HG02973 (cell line): ENCODE data around the gene CORO2B.

ENCODE experiments used
- ATAC-seq: cut with Tn5 transposase; IDR thresholded peaks from one replicate; pipeline ENCODE4 v1.9.1; 2021; ENCODE audit warnings: moderate library complexity; ENCODE audit not compliant: unreplicated experiment

CORO2B gene

GRCh38 chr15:68626283-68626682 lies 47.5 kb downstream of the CORO2B start:
- ATAC-seq, result no peak

GRCh38 chr15:68626739-68627138 lies 47.9 kb downstream of the CORO2B start:
- ATAC-seq, result no peak

- no peak for ATAC-seq
Observed at GRCh38 chr15:68627476-68627875, 48.7 kb downstream of the CORO2B start.

GRCh38 chr15:68627995-68628394 lies 49.2 kb downstream of the CORO2B start:
- no peak for ATAC-seq

GRCh38 chr15:68629519-68630210 lies 50.9 kb downstream of the CORO2B start:
- ATAC-seq, result no peak

- ATAC-seq, result no peak
Observed at GRCh38 chr15:68630211-68630555, 51.4 kb downstream of the CORO2B start.

GRCh38 chr15:68630836-68631235 lies 52.0 kb downstream of the CORO2B start:
- no peak for ATAC-seq

GRCh38 chr15:68631601-68632051 lies 52.8 kb downstream of the CORO2B start:
- ATAC-seq, result no peak

GRCh38 chr15:68632101-68632500 lies 53.3 kb downstream of the CORO2B start:
- no peak for ATAC-seq

GRCh38 chr15:68633231-68634121 lies 54.7 kb downstream of the CORO2B start:
- no peak for ATAC-seq

GRCh38 chr15:68634122-68634482 lies 55.3 kb downstream of the CORO2B start:
- ATAC-seq, result no peak

- no peak for ATAC-seq
Observed at GRCh38 chr15:68634531-68634930, 55.7 kb downstream of the CORO2B start.

- ATAC-seq, result no peak
Observed at GRCh38 chr15:68635141-68635540, 56.3 kb downstream of the CORO2B start.

- no peak for ATAC-seq
Observed at GRCh38 chr15:68636256-68636655, 57.5 kb downstream of the CORO2B start.

GRCh38 chr15:68637767-68638404 lies 59.1 kb downstream of the CORO2B start:
- no peak for ATAC-seq

- no peak for ATAC-seq
Observed at GRCh38 chr15:68638953-68639515, 60.2 kb downstream of the CORO2B start.

GRCh38 chr15:68639926-68640600 lies 61.3 kb downstream of the CORO2B start:
- no peak for ATAC-seq

- no peak for ATAC-seq
Observed at GRCh38 chr15:68640791-68641331, 62.1 kb downstream of the CORO2B start.

GRCh38 chr15:68641376-68641775 lies 62.6 kb downstream of the CORO2B start:
- no peak for ATAC-seq

GRCh38 chr15:68642491-68642845 lies 63.7 kb downstream of the CORO2B start:
- ATAC-seq, result no peak
